Stimulated activated CD4-positive, alpha-beta T cell treated with anti-CD3 and anti-CD28 coated beads, Interleukin-12 subunit alpha, Interleukin-12 subunit beta, amount 100 ng/mL, for 48 hours (primary cell): ENCODE results near the gene HK1.
"Not testable (repeated sequence)": the region's sequence is repeated elsewhere in the genome, so short reads cannot be mapped to it uniquely, and the experiment has no call there.

Source experiments
- DNase-seq, 3 donors: peaks; one replicate each; pipeline ENCODE4 v3.0.0-alpha.2; 2020; ENCODE audit warnings: low read depth in 2 of 3, low spot score in 1 of 3

HK1 gene

GRCh38 chr10:69254877-69255276, 23.4 kb upstream of the HK1 start:
- no peak for DNase-seq

GRCh38 chr10:69259547-69260243, 18.6 kb upstream of the HK1 start:
- no peak for DNase-seq

- DNase-seq = no peak
Observed at GRCh38 chr10:69261184-69261583, 17.1 kb upstream of the HK1 start.

GRCh38 chr10:69262292-69262751, 16.0 kb upstream of the HK1 start:
- no peak for DNase-seq

DNA sequence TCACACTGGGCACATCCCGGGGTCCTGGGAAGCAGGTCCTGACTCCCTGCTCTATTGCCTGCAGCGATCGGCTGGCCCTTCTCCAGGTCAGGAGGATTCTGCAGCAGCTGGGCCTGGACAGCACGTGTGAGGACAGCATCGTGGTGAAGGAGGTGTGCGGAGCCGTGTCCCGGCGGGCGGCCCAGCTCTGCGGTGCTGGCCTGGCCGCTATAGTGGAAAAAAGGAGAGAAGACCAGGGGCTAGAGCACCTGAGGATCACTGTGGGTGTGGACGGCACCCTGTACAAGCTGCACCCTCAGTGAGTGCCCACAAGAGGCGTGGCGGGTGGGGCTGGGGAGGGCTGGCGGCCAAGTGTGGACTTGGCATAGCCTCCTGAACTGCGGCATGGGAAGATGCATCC, 12.8 kb upstream of the HK1 start:
- DNase-seq = no peak

- no peak for DNase-seq
Observed at GRCh38 chr10:69268761-69269416, 9.4 kb upstream of the HK1 start.

DNA sequence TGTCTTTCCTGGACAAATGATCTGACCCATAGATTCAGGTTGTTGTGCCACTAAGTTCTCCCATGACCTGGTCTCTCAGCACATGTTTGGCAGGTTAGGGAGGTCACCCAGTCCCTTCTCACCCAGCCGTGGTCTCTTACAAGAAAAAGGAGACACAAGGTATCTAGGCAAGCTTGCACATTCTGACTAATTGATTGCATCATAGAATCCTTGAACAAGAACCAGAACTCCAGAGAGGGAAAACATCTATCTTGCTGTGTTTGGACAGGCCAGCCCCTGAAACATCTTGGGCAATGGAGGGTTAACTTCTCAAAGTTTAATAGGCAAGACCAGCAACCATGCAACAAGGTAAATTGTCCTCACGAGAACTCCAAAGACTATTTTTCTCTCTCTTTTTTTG, 8.5 kb upstream of the HK1 start:
- no peak for DNase-seq

DNA sequence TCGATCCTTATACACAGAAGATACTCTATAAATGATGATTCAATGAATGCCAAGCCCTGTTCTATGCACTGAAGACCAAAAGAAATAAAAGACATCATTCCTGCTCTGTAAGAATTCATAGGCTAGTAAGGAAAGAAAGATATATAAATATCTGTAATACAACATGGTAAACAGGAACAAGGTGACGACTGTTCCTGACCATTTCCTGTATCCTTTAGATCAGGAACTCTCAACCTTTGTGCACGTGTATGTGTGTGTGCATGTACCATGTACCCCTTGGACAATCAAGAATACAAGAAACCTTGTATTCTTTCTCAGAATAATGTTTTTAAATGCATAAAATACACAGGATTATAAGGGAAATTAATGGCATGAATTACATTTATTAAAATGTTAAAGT, 7.3 kb upstream of the HK1 start:
- DNase-seq = no peak

DNA sequence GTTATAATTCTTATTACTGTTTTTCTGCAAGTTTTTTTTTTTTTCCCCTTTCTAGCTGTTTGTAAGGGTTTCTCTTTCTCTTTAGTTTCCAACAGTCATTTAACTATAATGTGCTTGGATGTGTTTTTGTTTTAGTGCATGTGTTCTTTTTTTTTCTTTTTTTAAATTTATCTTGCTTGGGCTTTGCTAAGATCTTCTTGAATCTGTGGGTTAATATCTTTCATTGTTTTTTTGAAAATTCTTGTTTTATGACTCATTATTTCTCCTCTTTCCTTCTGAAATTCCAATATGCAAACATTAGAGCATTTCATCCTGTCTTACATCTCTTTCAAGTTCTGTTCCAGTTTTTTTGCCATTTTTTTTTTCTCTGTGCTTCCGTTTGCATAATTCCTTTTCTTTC, 5.7 kb upstream of the HK1 start:
- DNase-seq = no peak

- DNase-seq = no peak
Observed at GRCh38 chr10:69275444-69275843, 2.9 kb upstream of the HK1 start.

DNA sequence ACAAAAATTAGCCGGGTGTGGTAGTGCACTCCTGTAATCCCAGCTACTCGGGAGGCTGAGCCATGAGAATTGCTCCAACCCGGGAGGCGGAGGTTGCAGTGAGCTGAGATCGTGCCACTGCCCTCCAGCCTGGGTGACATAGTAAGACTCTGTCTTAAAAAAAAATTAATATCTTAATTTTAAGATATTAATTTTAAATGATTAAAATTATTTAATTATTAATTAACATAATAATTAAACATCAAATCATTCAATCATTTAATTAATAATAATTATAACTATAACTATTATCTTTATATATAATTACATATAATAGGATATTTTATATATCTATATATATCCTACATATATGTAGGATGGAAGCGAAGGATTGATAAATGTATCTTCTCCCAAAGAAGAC, 1.8 kb upstream of the HK1 start:
- no peak for DNase-seq

DNA sequence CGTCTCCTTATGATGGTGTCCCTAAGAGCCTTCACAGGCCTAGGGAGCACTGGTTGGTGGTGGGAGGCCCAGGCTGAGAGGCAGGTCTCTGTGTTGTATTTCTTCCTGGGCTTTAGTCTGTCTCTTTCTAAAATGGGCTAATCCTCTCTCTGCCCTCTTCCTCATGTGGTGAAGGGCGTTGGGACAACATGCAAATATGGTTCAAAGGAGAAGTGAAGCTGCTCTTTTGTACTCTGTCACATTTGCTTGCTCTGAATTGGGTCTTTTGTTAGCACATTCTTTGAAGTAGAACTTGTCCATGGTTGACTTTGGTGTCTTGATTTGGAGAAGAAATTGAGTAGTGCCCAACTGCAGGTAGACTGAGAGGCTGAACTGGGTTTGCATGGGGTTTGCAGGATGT, 814 bp downstream of the HK1 start:
- no peak for DNase-seq

DNA sequence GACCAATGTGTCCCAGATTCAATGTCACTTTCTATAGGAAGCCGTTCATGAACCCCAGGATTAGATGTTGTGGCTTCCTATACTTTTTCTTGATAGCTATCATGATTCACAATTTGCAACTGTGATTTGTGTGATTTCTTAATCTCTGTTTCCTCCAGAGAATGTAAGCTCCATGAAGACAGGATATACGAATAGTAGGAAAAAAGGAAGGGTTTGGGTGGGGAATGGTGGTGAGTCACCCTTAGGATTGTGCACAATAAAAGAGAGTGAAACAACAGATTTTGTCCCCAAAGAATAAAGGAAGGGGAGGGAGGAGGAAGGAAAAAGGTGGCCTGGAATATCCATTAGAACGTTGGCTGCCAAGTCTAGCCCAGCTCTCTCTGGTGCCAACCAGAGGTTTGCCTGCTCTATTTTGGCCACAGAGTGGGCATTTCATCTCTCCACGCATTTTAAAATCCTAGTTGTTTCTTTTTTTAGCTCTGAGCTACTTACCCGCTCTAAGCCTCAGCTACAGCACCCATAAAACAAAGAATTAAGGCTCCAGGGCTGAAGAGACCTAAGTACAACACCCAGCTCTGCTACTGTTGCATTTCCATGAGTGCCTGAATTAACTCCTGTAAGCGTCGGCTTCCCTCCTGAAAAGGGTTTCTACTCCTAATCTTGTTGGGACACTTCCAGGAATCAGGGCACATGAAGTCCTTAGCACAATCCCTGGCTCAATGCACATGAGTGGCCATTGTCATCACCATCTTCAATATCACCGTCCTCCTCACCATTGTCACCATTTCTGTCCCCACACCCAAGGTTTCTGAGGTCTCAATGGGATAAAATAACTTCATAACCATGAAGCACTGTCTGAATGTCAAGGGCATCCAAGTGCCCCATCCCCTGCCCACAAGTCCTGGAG, 3.5 kb downstream of the HK1 start:
- DNase-seq = no peak

DNA sequence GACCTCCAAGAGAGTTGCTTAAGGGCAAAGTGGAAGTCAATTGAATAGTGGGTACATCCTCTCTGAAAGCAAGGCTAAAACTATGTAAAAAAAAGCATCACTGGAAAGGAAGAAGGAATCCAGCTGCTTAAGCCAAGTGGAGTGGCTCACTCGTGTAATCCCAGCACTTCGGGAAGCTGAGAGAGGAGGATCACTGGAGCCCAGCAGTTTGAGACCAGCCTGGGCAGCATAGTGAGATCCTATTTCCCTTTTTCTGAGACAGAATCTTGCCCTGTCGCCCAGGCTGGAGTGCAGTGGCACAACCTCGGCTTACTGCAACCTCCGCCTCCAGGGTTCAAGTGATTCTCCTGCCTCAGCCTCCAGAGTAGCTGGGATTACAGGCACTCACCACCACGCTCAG, 6.1 kb downstream of the HK1 start:
- not testable (repeated sequence) for DNase-seq

DNA sequence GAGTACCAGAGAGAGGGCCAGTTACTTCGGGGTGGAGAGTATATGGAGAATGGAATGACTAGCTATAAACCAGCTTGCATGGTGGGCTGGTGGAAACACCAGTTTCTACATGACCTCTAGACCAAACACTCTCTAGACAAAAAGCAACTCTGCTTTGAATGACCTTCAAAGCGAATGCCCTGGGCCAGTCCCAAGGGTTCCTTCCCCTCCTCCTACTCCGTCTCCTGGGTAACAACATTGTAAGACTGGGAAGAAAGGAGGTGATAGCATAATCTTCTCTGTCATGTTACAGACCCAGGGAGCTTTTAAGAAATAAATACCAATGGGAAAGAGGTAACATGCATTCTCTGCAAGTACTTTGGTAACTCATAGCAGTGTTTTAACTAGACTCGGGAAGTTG, 7.4 kb downstream of the HK1 start:
- no peak for DNase-seq

DNA sequence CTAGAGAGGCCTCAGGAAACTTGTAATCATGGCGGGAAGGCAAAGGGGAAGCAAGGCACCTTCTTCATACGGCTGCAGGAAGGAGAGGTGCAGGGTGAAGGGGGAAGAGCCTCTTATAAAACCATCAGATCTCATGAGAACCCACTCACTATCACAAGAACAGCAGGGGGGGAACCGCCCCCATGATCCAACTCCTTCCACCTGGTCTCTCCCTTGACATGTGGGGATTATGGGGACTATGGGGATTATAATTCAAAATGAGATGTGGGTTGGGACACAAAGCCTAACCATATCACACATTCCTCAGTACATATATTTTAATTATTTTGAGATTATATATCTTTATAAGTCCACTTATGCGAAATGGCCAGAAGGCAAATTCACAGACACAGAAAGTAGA, 8.9 kb downstream of the HK1 start:
- no peak for DNase-seq

DNA sequence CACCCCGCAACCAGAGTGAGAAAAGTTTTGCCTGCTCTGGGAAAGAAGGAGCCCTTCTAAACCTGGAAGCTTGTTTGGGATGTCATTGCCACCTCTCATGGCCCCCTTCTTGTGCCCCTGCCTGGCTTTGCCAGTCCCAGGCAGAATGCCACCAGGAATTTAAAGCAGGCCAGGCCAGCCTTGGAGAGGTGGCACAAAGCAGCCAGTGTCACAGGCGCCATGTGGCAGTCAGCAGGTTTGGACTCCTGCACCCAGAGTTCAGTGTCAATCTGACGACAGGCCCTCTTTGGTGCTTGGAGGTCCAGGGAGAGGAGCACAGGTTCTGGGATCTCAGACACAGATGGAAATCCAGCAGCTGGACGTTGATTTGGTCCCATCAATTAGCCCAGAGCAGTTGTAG, 12.7 kb downstream of the HK1 start:
- DNase-seq = no peak

GRCh38 chr10:69292459-69292858, 14.2 kb downstream of the HK1 start:
- DNase-seq = no peak

DNA sequence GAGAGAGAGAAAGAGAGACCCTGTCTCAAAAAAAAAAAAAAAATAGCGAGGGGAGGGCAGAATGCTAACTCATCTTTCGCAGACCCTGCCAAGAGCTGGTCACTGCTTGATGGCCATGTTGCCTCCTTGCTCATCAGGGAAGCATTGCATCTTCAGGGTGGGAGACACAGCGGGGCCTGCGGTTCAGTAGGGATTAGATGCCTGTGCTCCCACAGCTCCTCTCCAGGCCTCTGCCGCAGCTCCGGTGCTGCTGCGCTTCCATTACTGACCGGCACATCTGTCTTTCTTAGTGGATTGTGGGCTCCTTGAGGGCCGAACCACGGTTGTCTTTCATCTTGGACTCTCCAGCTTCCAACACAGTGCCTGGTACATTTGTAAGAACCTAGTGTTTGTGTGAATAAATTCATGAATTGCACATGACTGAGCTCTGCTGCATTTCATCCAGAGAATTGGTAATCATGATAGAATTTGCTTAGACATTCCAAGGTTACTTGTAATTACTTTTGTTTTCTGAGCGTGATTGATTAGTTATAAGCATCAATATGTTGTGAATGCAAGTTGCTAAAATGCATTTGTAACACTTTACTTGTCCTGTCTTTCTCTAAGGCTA, 16.8 kb downstream of the HK1 start:
- DNase-seq = no peak

GRCh38 chr10:69303632-69304051, 25.3 kb downstream of the HK1 start:
- peak in 1 of 3 donors; percentile 20 for DNase-seq

GRCh38 chr10:69306421-69306820, 28.1 kb downstream of the HK1 start:
- DNase-seq = no peak

GRCh38 chr10:69307434-69307833, 29.1 kb downstream of the HK1 start:
- no peak for DNase-seq
